Measurements from ENCODE around the gene TRIB2. TPM values are rescaled to one million over a fixed set of nuclear protein-coding genes. Genes with fewer than 3 reads are reported as not detected.

Gene TRIB2
- total and polyA plus RNA-seq, 9 of the 15 experiments (the other 6 are each of a cell fraction or from before 2014, with no cell fraction given): 9.0 to 39.0 (median 26.3) TPM

DNA sequence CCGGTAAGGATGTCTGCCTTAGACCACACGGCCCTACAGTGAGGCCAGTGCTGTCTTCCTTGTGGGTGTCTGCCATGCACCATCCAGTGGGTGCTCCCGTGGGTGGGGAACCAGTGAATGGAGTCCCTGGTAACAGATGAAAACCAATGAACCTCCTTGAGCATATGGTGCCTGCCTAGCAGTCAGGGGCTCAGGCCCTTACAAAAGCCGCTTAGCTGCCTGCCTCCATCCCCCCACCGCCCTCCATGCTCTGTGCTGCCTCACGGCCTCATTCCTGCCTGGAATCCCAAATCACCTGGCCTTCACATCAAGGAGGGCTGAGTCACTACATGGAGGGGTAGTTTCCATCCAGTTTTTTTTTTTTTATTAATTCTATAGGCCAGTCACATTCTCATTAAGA lies 30.8 kb upstream of the TRIB2 start (continued):
- no peak for TF ChIP-seq PRPF4 (IDR thresholded peaks at IDR 0.05; ENCODE audit: insufficient read depth, low read depth, low read length, poor library complexity, severe bottlenecking)
- TF ChIP-seq NFATC3 (IDR thresholded peaks at IDR 0.05): no peak

DNA sequence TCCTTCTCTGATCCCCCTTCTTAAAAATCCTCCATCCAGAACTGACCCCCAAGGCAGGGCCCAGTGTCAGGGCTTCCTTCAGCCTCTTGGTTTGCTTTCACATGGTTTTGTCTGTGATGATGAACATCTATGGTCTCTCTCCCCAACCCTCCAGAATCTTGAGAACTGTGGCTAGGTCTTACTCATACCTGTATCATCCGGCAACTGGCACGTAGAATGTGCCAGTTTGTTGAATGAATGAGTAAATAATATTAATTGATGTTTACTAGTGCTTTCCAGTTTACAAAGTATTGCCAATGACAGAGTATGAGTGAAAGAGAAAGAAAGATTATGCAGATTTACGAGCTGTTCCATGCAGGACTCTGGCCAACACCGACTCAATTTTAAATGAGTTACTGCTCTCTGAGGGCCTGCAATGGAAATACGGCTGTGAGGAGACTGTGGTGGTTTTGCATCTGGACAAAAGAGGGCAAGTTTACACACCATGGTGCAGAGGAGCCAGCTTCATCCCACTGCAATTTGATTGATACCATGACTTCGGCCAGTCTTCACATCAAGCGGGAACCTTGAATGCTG lies 29.9 kb upstream of the TRIB2 start:
- Histone ChIP-seq H3K27me3 (ENCODE audit: control insufficient read depth in 2 of 2, insufficient read depth in 2 of 2, low read length in 2 of 2) (peaks cover 3 to 9% of the 10 kb centered on the region in 2 experiments; a peak in 1 of 5 replicates), H3K4me3 (no peak overlapping the region), H3K9ac (ENCODE audit: insufficient read depth in 1 of 2, low read depth in 2 of 2, low read length in 2 of 2) (no peak overlapping the region), H3K27ac (ENCODE audit: extremely low read depth, low read depth, low read length) (no peak overlapping the region), H3K79me2 (ENCODE audit: control insufficient read depth, insufficient read depth, low read length) (no peaks in the 10 kb centered on the region), H3K9me3 (replicated peaks; ENCODE audit: control insufficient read depth, insufficient read depth, low read depth, low read length) (no peaks in the 10 kb centered on the region), H3K9me1 (ENCODE audit: control insufficient read depth, insufficient read depth, low read length) (no peaks in the 10 kb centered on the region), H3K4me2 (ENCODE audit: insufficient read depth, low read length) (no peak overlapping the region), H2AFZ (ENCODE audit: low read depth, low read length) (no peak overlapping the region), H4K20me1 (replicated peaks; ENCODE audit: control insufficient read depth, insufficient read depth, low read length) (no peaks in the 10 kb centered on the region), H3K36me3 (ENCODE audit: control insufficient read depth, insufficient read depth, low read length) (no peaks in the 10 kb centered on the region), H3K4me1 (replicated peaks in 1 of 2; ENCODE audit: control insufficient read depth in 2 of 2, insufficient read depth in 2 of 2, low read length in 2 of 2) (no peaks in the 10 kb centered on the region)
- intact Hi-C loops (cut with micrococcal nuclease) (no loop called here), in situ Hi-C loops (cut with MboI) (no loop called here)
- WGBS (ENCODE audit: insufficient coverage, low coverage, missing lambda C conversion rate): 44% methylated on average over 7 of the region's 7 CpGs
- BruUV-seq (replicated peaks): no TSS peak
- TF ChIP-seq HMG20B (CRISPR knock-in tag; IDR thresholded peaks at IDR 0.05) (no peak), ZNF23 (CRISPR knock-in tag; IDR thresholded peaks at IDR 0.05) (no peak), ESRRA (IDR thresholded peaks at IDR 0.05; ENCODE audit: borderline replicate concordance, low read depth) (no peak), EP300 (IDR thresholded peaks at IDR 0.05; ENCODE audit: low read length) (no peak), PCBP1 (IDR thresholded peaks at IDR 0.05; ENCODE audit: low read depth, low read length, poor library complexity, severe bottlenecking) (no peak), KHSRP (IDR thresholded peaks at IDR 0.05) (no peak), RB1 (IDR thresholded peaks at IDR 0.05; ENCODE audit: low read depth) (no peak), C11orf30 (IDR thresholded peaks at IDR 0.05; ENCODE audit: low read depth) (no peak), ZNF174 (CRISPR knock-in tag; IDR thresholded peaks at IDR 0.05) (no peak), ELK1 (CRISPR knock-in tag; IDR thresholded peaks at IDR 0.05) (no peak), ZNF165 (CRISPR knock-in tag; IDR thresholded peaks at IDR 0.05; ENCODE audit: borderline replicate concordance) (no peak)
- TF ChIP-seq, protein P1, sequence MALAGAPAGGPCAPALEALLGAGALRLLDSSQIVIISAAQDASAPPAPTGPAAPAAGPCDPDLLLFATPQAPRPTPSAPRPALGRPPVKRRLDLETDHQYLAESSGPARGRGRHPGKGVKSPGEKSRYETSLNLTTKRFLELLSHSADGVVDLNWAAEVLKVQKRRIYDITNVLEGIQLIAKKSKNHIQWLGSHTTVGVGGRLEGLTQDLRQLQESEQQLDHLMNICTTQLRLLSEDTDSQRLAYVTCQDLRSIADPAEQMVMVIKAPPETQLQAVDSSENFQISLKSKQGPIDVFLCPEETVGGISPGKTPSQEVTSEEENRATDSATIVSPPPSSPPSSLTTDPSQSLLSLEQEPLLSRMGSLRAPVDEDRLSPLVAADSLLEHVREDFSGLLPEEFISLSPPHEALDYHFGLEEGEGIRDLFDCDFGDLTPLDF (CRISPR knock-in tag; IDR thresholded peaks at IDR 0.05): no peak
- TF ChIP-seq, protein P2, sequence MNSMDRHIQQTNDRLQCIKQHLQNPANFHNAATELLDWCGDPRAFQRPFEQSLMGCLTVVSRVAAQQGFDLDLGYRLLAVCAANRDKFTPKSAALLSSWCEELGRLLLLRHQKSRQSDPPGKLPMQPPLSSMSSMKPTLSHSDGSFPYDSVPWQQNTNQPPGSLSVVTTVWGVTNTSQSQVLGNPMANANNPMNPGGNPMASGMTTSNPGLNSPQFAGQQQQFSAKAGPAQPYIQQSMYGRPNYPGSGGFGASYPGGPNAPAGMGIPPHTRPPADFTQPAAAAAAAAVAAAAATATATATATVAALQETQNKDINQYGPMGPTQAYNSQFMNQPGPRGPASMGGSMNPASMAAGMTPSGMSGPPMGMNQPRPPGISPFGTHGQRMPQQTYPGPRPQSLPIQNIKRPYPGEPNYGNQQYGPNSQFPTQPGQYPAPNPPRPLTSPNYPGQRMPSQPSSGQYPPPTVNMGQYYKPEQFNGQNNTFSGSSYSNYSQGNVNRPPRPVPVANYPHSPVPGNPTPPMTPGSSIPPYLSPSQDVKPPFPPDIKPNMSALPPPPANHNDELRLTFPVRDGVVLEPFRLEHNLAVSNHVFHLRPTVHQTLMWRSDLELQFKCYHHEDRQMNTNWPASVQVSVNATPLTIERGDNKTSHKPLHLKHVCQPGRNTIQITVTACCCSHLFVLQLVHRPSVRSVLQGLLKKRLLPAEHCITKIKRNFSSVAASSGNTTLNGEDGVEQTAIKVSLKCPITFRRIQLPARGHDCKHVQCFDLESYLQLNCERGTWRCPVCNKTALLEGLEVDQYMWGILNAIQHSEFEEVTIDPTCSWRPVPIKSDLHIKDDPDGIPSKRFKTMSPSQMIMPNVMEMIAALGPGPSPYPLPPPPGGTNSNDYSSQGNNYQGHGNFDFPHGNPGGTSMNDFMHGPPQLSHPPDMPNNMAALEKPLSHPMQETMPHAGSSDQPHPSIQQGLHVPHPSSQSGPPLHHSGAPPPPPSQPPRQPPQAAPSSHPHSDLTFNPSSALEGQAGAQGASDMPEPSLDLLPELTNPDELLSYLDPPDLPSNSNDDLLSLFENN (IDR thresholded peaks at IDR 0.05; ENCODE audit: low read depth in 2 of 2, low read length in 2 of 2): no peak
- CTCF ChIA-PET (ENCODE audit: low intra/inter-chr PET ratio): no interaction called here
- POLR2A ChIA-PET: no interaction called here
- no peak for DNase-seq (ENCODE audit: extremely low read depth in 1 of 4, low spot score in 3 of 4)
- FAIRE-seq: no peak
- no peak for ATAC-seq
